SU-DHL-6 (cell line): Measurements from ENCODE around the gene CWC27.

Experiments used
- H2AFZ ChIP-seq: fragments of 200-600 bp; sonication (generic); 2 replicates; pipeline ENCODE4 v1.6.1; 2014; ENCODE audit warnings: low read depth, mild to moderate bottlenecking, moderate library complexity, mixed read lengths, antibody characterized with exemption, low read length; ENCODE audit not compliant: severe bottlenecking
- H3F3A ChIP-seq: fragments of 200-600 bp; shearing (Covaris generic); 2 replicates; pipeline ENCODE4 v1.6.0; 2016; ENCODE audit warnings: antibody characterized with exemption, mild to moderate bottlenecking; ENCODE audit not compliant: insufficient read depth
- H3K27ac ChIP-seq: fragments of 200-600 bp; sonication (generic); 2 replicates; pipeline ENCODE4 v1.5.1; 2016; ENCODE audit warnings: low read depth, mild to moderate bottlenecking, low read length, moderate library complexity, mixed read lengths
- H3K27me3 ChIP-seq: fragments of 200-600 bp; sonication (generic), shearing (Covaris generic); 2 replicates; pipeline ENCODE4 v1.6.0; 2014; ENCODE audit warnings: mild to moderate bottlenecking, low read length
- H3K36me3 ChIP-seq: fragments of 200-600 bp; sonication (generic); 2 replicates; pipeline ENCODE4 v1.6.1; 2014; ENCODE audit warnings: mild to moderate bottlenecking, low read length, mixed read lengths
- H3K4me2 ChIP-seq: fragments of 300-600, 200-600 bp; shearing (Covaris generic), sonication (generic); 2 replicates; pipeline ENCODE4 v1.6.0; 2014; ENCODE audit warnings: low read length, low read depth, mild to moderate bottlenecking; ENCODE audit not compliant: poor library complexity, severe bottlenecking
- H3K4me3 ChIP-seq: fragments of 200-600 bp; sonication (generic); 2 replicates; pipeline ENCODE4 v1.5.1; 2014; ENCODE audit warnings: antibody characterized with exemption, low read length, mild to moderate bottlenecking, mixed read lengths; ENCODE audit not compliant: insufficient read depth, poor library complexity, severe bottlenecking
- H3K79me2 ChIP-seq: fragments of 200-600 bp; sonication (generic); 2 replicates; pipeline ENCODE4 v1.6.1; 2014; ENCODE audit warnings: mild to moderate bottlenecking, low read length, moderate library complexity; ENCODE audit not compliant: insufficient read depth
- H3K9ac ChIP-seq: fragments of 200-600 bp; sonication (generic); 2 replicates; pipeline ENCODE4 v1.7.0; 2014; ENCODE audit warnings: mild to moderate bottlenecking, low read length
- H3K9me2 ChIP-seq: fragments of 200-600 bp; sonication (generic); replicated peaks from 2 replicates; pipeline ENCODE4 v1.6.1; 2014; ENCODE audit warnings: low read length; ENCODE audit not compliant: insufficient read depth
- H3K9me3 ChIP-seq: fragments of 200-600 bp; sonication (generic); 2 replicates; pipeline ENCODE4 v1.6.1; 2014; ENCODE audit warnings: low read length, mixed read lengths; ENCODE audit not compliant: insufficient read depth
- H4K20me1 ChIP-seq: fragments of 200-600 bp; sonication (generic); 2 replicates; pipeline ENCODE4 v1.6.1; 2014; ENCODE audit warnings: low read depth, mild to moderate bottlenecking, antibody characterized with exemption, low read length, moderate library complexity, mixed read lengths
- CTCF ChIP-seq: fragments of 200-600 bp; sonication (generic); IDR thresholded peaks from one replicate; pipeline ENCODE4 v1.5.1; 2017; ENCODE audit warnings: antibody characterized with exemption, mild to moderate bottlenecking, low read length, moderate library complexity; ENCODE audit not compliant: insufficient read depth, poor library complexity, severe bottlenecking
- EZH2phosphoT487 ChIP-seq: fragments of 200-600 bp; sonication (generic), shearing (Covaris generic); conservative IDR thresholded peaks from 2 replicates; pipeline ENCODE4 v1.6.1; 2018; ENCODE audit warnings: mild to moderate bottlenecking, antibody characterized with exemption, low read length, moderate library complexity, mixed read lengths

Gene CWC27

DNA sequence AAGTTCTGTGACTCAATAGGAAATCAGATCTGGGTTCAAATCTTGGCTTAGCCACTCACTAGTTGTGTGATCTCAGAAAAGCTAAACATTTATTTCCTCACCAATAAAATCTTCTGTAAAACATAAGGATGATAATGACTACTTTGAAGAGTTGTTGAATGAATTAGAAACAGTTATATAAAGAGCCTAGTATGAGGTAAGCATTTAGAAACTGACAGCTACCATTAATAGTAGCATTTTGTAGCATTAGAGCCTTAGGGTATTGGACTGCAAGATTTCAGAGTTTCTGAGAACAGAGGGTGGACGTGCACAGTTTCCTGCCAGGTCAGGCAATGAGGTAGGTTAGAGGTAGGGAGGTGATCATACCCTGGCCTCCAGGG, 293.2 kb downstream of the CWC27 start:
- Histone ChIP-seq H3F3A (no peaks in the 10 kb centered on the region), H3K9me3 (no peaks in the 10 kb centered on the region), H3K27me3 (no peaks in the 10 kb centered on the region), H3K4me2 (no peak overlapping the region), H4K20me1 (no peaks in the 10 kb centered on the region), H3K9me2 (no peaks in the 10 kb centered on the region), H2AFZ (no peak overlapping the region), H3K4me3 (no peak overlapping the region), H3K36me3 (no peaks in the 10 kb centered on the region), H3K9ac (no peak overlapping the region), H3K27ac (no peak overlapping the region), H3K79me2 (no peaks in the 10 kb centered on the region)
- TF ChIP-seq EZH2phosphoT487 (no peak), CTCF (no peak)

DNA sequence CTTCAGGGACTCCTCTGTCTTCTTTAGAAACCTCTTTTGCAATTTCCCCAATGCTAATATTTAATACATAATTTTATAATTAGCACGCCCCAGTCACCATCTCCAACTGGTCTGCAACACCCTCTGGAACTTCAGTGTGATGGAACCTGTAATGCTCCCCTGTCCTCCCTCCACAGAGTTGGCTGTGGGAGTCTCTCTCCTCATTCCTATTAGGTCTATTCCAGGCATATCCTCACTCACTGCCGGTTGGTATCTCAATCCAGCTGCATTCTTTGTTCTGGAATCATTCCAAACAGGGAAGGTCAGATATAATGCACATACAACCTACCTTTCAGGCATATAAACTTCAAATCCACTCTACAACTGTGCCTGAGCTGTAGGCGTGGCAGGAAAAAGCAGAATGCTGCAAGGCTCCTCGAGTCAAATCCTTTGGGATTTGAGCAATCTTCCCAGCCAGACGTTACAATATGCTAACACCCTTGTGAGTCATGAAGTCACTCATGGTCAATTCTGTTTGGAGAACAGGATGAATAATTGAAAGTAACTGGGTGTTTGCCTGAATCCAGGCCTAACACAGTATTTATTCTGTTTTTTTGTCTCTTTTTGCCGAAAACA, 293.8 kb downstream of the CWC27 start:
- H3K9me2 ChIP-seq, result no peaks in the 10 kb centered on the region
- no peaks in the 10 kb centered on the region for H3K79me2 ChIP-seq
- no peaks in the 10 kb centered on the region for H3K36me3 ChIP-seq
- no peak overlapping the region for H3K4me3 ChIP-seq
- H3F3A ChIP-seq, result no peaks in the 10 kb centered on the region
- no peak overlapping the region for H3K27ac ChIP-seq
- H3K4me2 ChIP-seq, result no peak overlapping the region
- TF ChIP-seq EZH2phosphoT487 (no peak), CTCF (no peak)
- no peaks in the 10 kb centered on the region for H3K9me3 ChIP-seq
- no peaks in the 10 kb centered on the region for H3K27me3 ChIP-seq
- H3K9ac ChIP-seq, result no peak overlapping the region
- no peak overlapping the region for H2AFZ ChIP-seq
- H4K20me1 ChIP-seq, result no peaks in the 10 kb centered on the region

- H3K4me3 ChIP-seq, result no peak overlapping the region
- no peaks in the 10 kb centered on the region for H3K27me3 ChIP-seq
- H3K4me2 ChIP-seq, result no peak overlapping the region
- H3K79me2 ChIP-seq, result no peaks in the 10 kb centered on the region
- no peaks in the 10 kb centered on the region for H3F3A ChIP-seq
- H3K9me3 ChIP-seq, result no peaks in the 10 kb centered on the region
- TF ChIP-seq CTCF (no peak), EZH2phosphoT487 (no peak)
- no peaks in the 10 kb centered on the region for H4K20me1 ChIP-seq
- no peaks in the 10 kb centered on the region for H3K36me3 ChIP-seq
- no peaks in the 10 kb centered on the region for H3K9me2 ChIP-seq
- no peak overlapping the region for H3K27ac ChIP-seq
- no peak overlapping the region for H2AFZ ChIP-seq
- no peak overlapping the region for H3K9ac ChIP-seq
These were observed 296.3 kb downstream of the CWC27 start for GRCh38 chr5:65065001-65065511.
